ENCODE data around the gene RGS9.

Gene RGS9

GRCh38 chr17:65196617-65197016 lies 59.4 kb downstream of the RGS9 start:
- no peak for DNase-seq
- no peaks in the 10 kb centered on the region for H3K4me1 ChIP-seq (ENCODE audit: low read length)
- H3K9ac ChIP-seq (ENCODE audit: low read length), result no peak overlapping the region
- H3K36me3 ChIP-seq (replicated peaks; ENCODE audit: insufficient read depth, low read length), result no peaks in the 10 kb centered on the region
- H3K9me2 ChIP-seq (replicated peaks; ENCODE audit: insufficient read depth, low read length), result no peaks in the 10 kb centered on the region
- H2AFZ ChIP-seq (ENCODE audit: low read length), result no peak overlapping the region
- H3K9me3 ChIP-seq (replicated peaks; ENCODE audit: insufficient read depth, low read length), result no peaks in the 10 kb centered on the region
- H3F3A ChIP-seq (ENCODE audit: insufficient read depth, low read length), result no peaks in the 10 kb centered on the region
- no peaks in the 10 kb centered on the region for H3K27me3 ChIP-seq (replicated peaks; ENCODE audit: insufficient read depth, low read length)
- H3K27ac ChIP-seq (ENCODE audit: low read length), result no peak overlapping the region
- H3K4me2 ChIP-seq (ENCODE audit: low read depth, low read length), result no peak overlapping the region
- H3K4me3 ChIP-seq (ENCODE audit: low read length), result no peak overlapping the region
- no peak for TF ChIP-seq CTCF (IDR thresholded peaks at IDR 0.05; ENCODE audit: low read length)
- no peak for TF ChIP-seq EZH2phosphoT487 (IDR thresholded peaks at IDR 0.05; ENCODE audit: low read length)
- no peaks in the 10 kb centered on the region for H3K79me2 ChIP-seq (ENCODE audit: low read length)
- H4K20me1 ChIP-seq (ENCODE audit: insufficient read depth, low read length), result no peaks in the 10 kb centered on the region

GRCh38 chr17:65197201-65197600 lies 60.0 kb downstream of the RGS9 start:
- Histone ChIP-seq H2AFZ (ENCODE audit: low read length) (no peak overlapping the region), H3F3A (ENCODE audit: insufficient read depth, low read length) (no peaks in the 10 kb centered on the region), H3K4me2 (ENCODE audit: low read depth, low read length) (no peak overlapping the region), H3K9me3 (replicated peaks; ENCODE audit: insufficient read depth, low read length) (no peaks in the 10 kb centered on the region), H3K79me2 (ENCODE audit: low read length) (no peaks in the 10 kb centered on the region), H3K4me1 (ENCODE audit: low read length) (no peaks in the 10 kb centered on the region), H3K27ac (ENCODE audit: low read length) (no peak overlapping the region), H3K4me3 (ENCODE audit: low read length) (no peak overlapping the region), H3K9me2 (replicated peaks; ENCODE audit: insufficient read depth, low read length) (no peaks in the 10 kb centered on the region), H3K9ac (ENCODE audit: low read length) (no peak overlapping the region), H4K20me1 (ENCODE audit: insufficient read depth, low read length) (no peaks in the 10 kb centered on the region), H3K36me3 (replicated peaks; ENCODE audit: insufficient read depth, low read length) (no peaks in the 10 kb centered on the region), H3K27me3 (replicated peaks; ENCODE audit: insufficient read depth, low read length) (no peaks in the 10 kb centered on the region)
- TF ChIP-seq EZH2phosphoT487 (IDR thresholded peaks at IDR 0.05; ENCODE audit: low read length) (no peak), EZH2 (optimal IDR thresholded peaks at IDR 0.05; ENCODE audit: low read depth, low read length) (no peak), CTCF (IDR thresholded peaks at IDR 0.05; ENCODE audit: low read length) (no peak)
- no peak for DNase-seq

DNA sequence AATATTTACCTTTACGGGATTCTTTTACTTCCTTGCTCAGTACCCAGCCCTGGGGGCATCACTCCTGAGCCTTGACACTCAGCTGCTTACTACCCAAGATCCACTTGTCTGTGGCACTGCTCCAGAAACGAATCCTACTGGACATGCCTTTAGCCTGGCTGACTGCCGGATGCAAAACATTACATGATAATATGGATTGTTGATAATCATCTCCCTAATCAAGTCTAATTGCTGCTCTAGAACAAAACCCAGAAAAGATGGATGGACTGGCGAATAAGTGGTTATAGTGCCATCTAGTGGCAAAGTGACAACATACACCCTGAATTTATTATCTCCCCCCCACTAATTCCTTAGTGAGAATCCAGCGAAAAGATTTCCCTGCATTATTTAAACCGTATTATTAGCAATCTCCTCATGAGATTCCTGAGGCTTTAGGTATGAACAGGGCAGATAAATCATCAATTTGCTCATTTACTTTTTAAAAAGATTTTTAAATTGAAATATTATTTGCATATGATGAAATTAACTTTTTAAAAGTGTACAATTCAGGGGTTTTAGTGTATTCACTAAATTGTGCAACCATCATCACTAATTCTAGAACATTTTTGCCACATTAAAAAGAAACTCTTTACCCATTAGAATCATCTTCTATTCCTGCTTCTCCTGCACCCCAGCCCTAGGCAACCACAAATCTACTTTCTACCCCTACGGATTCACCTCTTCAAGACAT lies 61.6 kb downstream of the RGS9 start:
- no peaks in the 10 kb centered on the region for H3F3A ChIP-seq (ENCODE audit: insufficient read depth, low read length)
- H3K79me2 ChIP-seq (ENCODE audit: low read length), result no peaks in the 10 kb centered on the region
- no peaks in the 10 kb centered on the region for H3K4me1 ChIP-seq (ENCODE audit: low read length)
- H3K9ac ChIP-seq (ENCODE audit: low read length), result no peak overlapping the region
- H4K20me1 ChIP-seq (ENCODE audit: insufficient read depth, low read length), result no peaks in the 10 kb centered on the region
- TF ChIP-seq CTCF (IDR thresholded peaks at IDR 0.05; ENCODE audit: low read length) (peak; percentile 75), EZH2phosphoT487 (IDR thresholded peaks at IDR 0.05; ENCODE audit: low read length) (no peak)
- DNase-seq, result peak; percentile 62
- H3K27ac ChIP-seq (ENCODE audit: low read length), result no peak overlapping the region
- no peak overlapping the region for H2AFZ ChIP-seq (ENCODE audit: low read length)
- H3K4me3 ChIP-seq (ENCODE audit: low read length), result no peak overlapping the region
- H3K9me2 ChIP-seq (replicated peaks; ENCODE audit: insufficient read depth, low read length), result no peaks in the 10 kb centered on the region
- no peaks in the 10 kb centered on the region for H3K9me3 ChIP-seq (replicated peaks; ENCODE audit: insufficient read depth, low read length)
- H3K4me2 ChIP-seq (ENCODE audit: low read depth, low read length), result no peak overlapping the region
- H3K27me3 ChIP-seq (replicated peaks; ENCODE audit: insufficient read depth, low read length), result no peaks in the 10 kb centered on the region
- no peaks in the 10 kb centered on the region for H3K36me3 ChIP-seq (replicated peaks; ENCODE audit: insufficient read depth, low read length)

All from MM.1S (cell line).